HG03103 (cell line): ENCODE measurements around the gene MT1G.
"Not testable (repeated sequence)": the region's sequence is repeated elsewhere in the genome, so short reads cannot be mapped to it uniquely, and the experiment has no call there.

Experiments
- ATAC-seq: cut with Tn5 transposase; IDR thresholded peaks from one replicate; pipeline ENCODE4 v1.9.1; 2021; ENCODE audit warnings: low read depth; ENCODE audit not compliant: unreplicated experiment

The MT1G gene

DNA sequence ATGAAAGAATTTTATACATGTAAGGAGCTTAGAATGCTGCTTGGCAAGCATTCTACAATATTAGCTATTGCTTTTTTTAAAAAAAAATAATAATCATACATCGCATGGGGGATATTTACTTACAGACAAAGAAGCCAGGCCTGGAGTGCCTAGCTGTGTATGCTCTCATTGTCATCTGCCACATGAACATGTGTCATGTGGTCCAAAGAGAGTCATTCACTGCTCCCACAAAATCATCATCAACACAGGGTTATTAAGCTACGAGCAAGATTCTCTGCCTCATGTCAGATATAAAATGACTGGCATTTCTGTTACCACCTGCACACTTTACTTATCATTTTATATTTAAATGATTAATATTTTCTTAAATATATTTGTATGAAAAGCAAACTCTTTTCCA, 44.2 kb downstream of the MT1G start:
- no peak for ATAC-seq

DNA sequence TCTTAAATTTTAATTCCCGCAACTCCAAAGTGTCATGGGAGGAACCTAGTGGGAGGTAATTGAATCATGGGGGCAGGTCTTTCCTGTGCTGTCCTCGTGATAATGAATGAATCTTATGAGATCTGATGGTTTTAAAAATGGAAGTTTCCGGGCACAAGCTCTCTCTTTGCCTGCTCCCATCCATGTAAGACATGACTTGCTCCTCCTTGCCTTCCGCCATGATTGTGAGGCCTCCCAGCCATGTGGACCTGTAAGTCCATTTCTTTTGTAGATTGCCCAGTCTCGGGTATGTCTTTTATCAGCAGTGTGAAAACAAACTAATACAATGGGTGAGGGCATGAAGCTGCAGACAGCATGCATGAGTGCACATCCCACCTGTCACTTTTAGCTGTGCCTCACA, 44.7 kb downstream of the MT1G start:
- not testable (repeated sequence) for ATAC-seq

DNA sequence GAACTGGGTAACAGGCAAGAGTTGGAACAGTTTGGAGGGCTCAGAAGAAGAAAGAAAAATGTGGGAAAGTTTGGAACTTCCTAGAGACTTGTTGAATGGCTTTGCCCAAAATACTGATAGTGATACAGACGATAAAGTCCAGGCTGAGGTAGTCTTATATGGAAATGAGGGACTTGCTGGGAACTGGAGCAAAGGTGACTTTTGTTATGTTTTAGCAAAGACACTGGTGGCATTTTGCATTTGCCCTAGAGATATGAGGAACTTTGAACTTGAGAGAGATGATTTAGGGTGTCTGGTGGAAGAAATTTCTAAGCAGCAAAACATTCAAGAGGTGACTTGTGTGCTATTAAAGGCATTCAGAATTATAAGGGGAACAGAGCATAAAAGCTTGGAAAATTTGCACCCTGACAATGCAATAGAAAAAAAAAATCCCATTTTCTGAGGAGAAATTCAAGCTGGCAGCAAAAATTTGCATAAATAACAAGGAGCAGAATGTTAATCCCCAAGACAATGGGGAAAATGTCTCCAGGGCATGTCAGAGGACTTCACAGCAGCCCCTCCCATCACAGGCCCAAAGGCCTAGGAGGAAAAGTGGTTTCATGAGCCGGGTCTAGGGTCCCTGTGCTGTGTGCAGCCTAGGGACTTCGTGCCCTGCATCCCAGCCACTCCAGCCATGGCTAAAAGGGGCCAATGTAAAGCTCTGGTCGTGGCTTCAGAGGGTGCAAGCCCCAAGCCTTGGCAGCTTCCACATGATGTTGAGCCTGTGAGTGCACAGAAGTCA, 46.0 kb downstream of the MT1G start:
- not testable (repeated sequence) for ATAC-seq

DNA sequence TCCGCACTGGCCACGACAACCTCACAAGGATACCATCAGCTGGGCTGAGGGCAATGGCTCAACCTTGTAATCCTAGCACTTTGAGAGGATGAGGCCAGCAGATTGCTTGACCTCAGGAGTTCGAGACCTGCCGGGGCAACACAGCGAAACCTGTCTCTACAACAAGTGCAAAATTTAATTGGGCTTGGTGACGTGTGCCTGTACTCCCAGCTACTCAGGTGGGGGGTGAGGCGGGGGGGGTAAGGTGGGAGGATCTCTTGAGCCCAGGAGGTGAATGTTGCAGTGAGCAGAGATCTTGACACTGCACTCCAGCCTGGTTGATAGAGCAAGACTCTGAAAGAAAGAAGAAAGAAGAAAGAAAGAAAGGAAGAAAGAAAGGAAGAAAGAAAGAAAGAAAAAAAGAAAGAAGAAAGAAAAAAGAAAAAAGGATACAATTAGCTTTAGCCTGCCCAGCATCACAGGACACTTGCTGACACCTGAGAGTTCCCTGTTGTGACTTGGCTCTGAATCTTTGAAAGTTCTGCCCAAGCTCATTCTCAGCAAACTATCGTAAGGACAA, 47.4 kb downstream of the MT1G start:
- ATAC-seq: no peak

DNA sequence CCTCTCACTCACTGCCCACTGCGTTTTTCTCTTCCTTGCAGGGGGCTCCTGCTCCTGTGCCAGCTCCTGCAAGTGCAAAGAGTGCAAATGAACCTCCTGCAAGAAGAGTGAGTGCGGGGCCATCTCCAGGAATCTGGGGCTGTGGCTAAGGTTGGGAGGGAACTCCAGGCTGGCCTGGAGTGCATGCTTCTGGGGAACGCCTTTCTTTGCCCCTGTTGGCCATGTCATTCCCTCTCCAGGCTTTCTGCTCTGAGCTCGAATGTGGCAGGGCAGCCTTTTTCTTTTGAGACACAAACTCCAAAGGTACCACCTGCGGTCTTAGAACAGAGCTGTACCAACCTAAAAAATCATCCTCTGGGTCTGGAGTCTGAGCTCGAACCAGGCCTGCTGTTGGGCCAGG, 49.7 kb downstream of the MT1G start:
- ATAC-seq: no peak

DNA sequence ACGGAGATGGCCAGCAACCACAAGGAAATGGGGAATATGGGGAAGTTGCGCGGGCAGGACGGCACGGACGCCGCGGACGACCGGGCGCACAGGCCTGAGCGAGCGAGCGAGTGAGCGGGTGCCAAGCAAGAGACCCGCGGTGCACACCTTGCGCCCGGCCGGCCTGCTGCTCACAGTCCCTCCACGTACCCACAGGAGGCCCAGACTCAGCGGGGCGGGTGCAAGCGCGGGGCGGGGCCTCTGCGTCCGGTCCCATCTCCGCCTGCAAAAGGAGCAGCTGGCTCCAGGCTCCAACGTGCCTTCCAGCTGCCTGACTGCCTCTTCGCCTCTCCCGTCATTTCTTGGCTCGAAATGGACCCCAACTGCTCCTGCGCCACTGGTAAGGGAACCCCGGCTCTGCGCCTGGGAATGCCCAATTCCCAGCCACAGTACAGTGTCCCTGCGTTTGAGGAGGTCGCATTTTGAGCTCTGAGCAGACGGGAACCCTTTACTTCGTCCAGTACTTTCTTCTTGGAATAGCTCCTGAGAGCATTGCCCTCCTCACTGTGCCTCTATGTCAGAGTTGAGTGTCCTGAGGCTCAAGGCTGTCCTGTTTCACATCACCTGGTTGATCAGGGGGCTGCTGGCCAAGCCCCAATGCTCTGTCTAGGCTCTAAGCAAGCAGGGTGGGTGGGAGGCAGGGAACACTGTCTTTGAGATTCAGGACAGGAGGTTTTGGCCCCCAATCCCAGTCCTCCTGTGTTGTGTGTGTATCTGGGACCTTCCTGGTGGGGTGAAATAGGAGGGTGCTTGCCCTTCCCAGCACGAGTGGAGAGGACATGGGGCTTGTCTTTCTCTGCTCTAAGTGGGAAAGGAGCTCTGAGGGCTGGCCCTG, 50.4 kb downstream of the MT1G start:
- ATAC-seq: no peak
